NCI-H524 treated with DMSO at 0.1 percent for 48 hours (cell line): ENCODE results near the gene RET.

Experiments
- DNase-seq: peaks from one replicate; lab custom pipeline; 2025; lab: John Stamatoyannopoulos, UW

Gene RET

GRCh38 chr10:43108951-43109350 lies 32.1 kb downstream of the RET start:
- no peak for DNase-seq

- no peak for DNase-seq
Observed at GRCh38 chr10:43109671-43110249, 32.9 kb downstream of the RET start.

- DNase-seq = no peak
Observed at GRCh38 chr10:43110338-43111071, 33.6 kb downstream of the RET start.

GRCh38 chr10:43111101-43111500 lies 34.2 kb downstream of the RET start:
- no peak for DNase-seq

- DNase-seq = no peak
Observed at GRCh38 chr10:43111921-43112607, 35.2 kb downstream of the RET start.

- DNase-seq = no peak
Observed at GRCh38 chr10:43112608-43112961, 35.7 kb downstream of the RET start.

- no peak for DNase-seq
Observed at GRCh38 chr10:43113201-43114087, 36.6 kb downstream of the RET start.

- no peak for DNase-seq
Observed at GRCh38 chr10:43114088-43114742, 37.3 kb downstream of the RET start.

- no peak for DNase-seq
Observed at GRCh38 chr10:43114743-43115611, 38.1 kb downstream of the RET start.

GRCh38 chr10:43115881-43116595 lies 39.2 kb downstream of the RET start:
- no peak for DNase-seq

GRCh38 chr10:43116596-43116995 lies 39.7 kb downstream of the RET start:
- DNase-seq = no peak

GRCh38 chr10:43117031-43117776 lies 40.3 kb downstream of the RET start:
- no peak for DNase-seq

GRCh38 chr10:43117777-43118583 lies 41.1 kb downstream of the RET start:
- DNase-seq = no peak

GRCh38 chr10:43118631-43119415 lies 42.0 kb downstream of the RET start:
- no peak for DNase-seq

- DNase-seq = no peak
Observed at GRCh38 chr10:43119416-43120115, 42.7 kb downstream of the RET start.

GRCh38 chr10:43120116-43120928 lies 43.5 kb downstream of the RET start:
- no peak for DNase-seq
